Body of pancreas (tissue), 4 donors: ENCODE results near the gene RBCK1.
"Not testable (repeated sequence)": the region's sequence is repeated elsewhere in the genome, so short reads cannot be mapped to it uniquely, and the experiment has no call there.

Experiments used
- POLR2A ChIP-seq, 3 donors: fragments of 450-650 bp; IDR thresholded peaks; one replicate each; pipeline ENCODE4 v1.6.1; 2016; ENCODE audit warnings: antibody characterized with exemption in 3 of 3, mild to moderate bottlenecking in 2 of 3
- TF ChIP-seq, protein P1 (sequence below), 7 experiments: fragments of 450-650 bp in 4 of 7; fragments of 200-600 bp in 3 of 7; sonication (generic) in 3 of 7; IDR thresholded peaks; one replicate each; pipeline ENCODE4 v1.5.1; 2016 to 2019; ENCODE audit warnings: antibody characterized with exemption in 7 of 7

GRCh38 chr20:377578-377977, 30.5 kb upstream of the RBCK1 start:
- TF ChIP-seq, protein P1, sequence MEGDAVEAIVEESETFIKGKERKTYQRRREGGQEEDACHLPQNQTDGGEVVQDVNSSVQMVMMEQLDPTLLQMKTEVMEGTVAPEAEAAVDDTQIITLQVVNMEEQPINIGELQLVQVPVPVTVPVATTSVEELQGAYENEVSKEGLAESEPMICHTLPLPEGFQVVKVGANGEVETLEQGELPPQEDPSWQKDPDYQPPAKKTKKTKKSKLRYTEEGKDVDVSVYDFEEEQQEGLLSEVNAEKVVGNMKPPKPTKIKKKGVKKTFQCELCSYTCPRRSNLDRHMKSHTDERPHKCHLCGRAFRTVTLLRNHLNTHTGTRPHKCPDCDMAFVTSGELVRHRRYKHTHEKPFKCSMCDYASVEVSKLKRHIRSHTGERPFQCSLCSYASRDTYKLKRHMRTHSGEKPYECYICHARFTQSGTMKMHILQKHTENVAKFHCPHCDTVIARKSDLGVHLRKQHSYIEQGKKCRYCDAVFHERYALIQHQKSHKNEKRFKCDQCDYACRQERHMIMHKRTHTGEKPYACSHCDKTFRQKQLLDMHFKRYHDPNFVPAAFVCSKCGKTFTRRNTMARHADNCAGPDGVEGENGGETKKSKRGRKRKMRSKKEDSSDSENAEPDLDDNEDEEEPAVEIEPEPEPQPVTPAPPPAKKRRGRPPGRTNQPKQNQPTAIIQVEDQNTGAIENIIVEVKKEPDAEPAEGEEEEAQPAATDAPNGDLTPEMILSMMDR (IDR thresholded peaks at IDR 0.05) = not testable (repeated sequence)
- TF ChIP-seq POLR2A (IDR thresholded peaks at IDR 0.05) = not testable (repeated sequence)
